ENCODE measurements around the gene DNAI4.

DNA sequence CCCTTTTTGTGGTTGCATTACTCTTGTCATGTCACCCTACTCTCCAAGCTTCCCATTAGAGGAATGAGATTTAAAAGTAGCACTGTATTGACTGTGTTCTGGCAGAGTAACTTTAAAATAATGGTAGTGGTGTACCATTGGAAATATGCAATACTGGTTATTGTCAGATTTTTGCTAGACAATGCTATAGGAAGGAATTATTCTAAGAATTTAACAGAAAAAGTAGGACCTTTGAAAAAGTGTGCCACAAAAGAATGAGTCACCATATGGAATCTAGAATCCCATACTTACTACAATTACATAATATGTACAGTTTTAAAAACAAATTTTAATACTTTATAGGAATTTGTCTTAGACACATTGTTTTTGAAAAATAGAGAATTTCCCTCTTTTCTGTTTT lies 14.0 kb upstream of the DNAI4 start:
- TF ChIP-seq, protein P1, sequence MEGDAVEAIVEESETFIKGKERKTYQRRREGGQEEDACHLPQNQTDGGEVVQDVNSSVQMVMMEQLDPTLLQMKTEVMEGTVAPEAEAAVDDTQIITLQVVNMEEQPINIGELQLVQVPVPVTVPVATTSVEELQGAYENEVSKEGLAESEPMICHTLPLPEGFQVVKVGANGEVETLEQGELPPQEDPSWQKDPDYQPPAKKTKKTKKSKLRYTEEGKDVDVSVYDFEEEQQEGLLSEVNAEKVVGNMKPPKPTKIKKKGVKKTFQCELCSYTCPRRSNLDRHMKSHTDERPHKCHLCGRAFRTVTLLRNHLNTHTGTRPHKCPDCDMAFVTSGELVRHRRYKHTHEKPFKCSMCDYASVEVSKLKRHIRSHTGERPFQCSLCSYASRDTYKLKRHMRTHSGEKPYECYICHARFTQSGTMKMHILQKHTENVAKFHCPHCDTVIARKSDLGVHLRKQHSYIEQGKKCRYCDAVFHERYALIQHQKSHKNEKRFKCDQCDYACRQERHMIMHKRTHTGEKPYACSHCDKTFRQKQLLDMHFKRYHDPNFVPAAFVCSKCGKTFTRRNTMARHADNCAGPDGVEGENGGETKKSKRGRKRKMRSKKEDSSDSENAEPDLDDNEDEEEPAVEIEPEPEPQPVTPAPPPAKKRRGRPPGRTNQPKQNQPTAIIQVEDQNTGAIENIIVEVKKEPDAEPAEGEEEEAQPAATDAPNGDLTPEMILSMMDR (conservative IDR thresholded peaks at IDR 0.05): no peak
- TF ChIP-seq ZFX (IDR thresholded peaks at IDR 0.05): no peak

All from C4-2B (cell line).